Mammary microvascular endothelial cell (primary cell): ENCODE data around the gene GOLGA8B. TPM values are rescaled to one million over a fixed set of nuclear protein-coding genes. Genes with fewer than 3 reads are reported as not detected.

Experiments used
- total RNA-seq: library from RNA; depleted of rRNA; stranded (reverse); fragments of >200 nt; gene quantifications from 2 replicates; pipeline ENCODE4 v1.2.3, GENCODE V29; 2015

The GOLGA8B gene, protein sequence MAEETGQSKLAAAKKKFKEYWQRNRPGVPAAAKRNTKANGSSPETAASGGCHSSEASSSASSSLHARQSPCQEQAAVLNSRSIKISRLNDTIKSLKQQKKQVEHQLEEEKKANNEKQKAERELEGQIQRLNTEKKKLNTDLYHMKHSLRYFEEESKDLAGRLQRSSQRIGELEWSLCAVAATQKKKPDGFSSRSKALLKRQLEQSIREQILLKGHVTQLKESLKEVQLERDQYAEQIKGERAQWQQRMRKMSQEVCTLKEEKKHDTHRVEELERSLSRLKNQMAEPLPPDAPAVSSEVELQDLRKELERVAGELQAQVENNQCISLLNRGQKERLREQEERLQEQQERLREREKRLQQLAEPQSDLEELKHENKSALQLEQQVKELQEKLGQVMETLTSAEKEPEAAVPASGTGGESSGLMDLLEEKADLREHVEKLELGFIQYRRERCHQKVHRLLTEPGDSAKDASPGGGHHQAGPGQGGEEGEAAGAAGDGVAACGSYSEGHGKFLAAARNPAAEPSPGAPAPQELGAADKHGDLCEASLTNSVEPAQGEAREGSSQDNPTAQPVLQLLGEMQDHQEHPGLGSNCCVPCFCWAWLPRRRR
- total RNA-seq: 3.8 and 8.1 TPM in 2 replicates

DNA sequence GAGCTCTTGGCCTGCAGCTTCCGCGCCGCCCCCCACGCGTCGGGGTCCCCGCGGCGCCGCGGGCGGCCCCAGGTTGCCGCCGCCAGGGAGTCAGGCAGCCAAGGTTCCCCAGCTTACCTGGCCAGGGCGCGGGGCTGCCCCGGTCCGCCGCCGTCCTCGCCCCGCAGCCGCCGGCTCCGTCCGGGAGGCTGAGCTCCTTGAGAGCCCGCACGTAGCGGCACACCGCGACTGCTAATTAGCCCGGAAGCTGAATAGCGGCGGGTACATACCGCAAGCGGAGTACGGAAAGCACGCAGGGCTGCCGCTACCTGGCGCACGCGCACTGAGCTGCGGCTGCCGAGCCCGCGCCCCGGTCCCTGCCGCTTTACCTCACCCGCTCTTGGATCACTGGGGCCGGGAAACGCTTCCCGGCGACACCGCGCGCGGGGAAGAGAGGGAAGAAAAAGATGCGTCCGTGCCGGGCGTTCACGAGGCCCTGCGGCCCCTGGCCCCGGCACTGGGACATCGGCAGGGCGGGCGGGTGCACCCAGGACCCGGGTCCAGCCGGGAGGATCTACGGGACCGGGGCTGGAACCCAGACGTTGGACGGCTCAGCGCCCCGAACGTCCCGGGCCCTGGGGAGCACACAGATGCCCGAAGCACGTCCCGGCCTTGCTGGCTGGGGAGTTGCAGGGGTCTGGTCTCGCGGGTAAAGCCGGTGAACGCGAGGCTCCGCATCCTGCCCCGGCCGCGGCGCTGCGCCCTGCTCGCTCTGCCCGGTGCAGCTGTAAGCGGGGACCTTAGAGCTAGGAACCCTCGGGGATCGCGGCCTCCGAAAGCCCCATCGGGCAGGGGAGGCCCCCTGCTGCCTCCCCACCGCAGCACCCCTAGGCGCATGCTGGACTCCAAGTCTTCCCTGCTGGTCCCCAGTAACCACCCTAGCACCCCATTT is at the start of gene GOLGA8B:
GOLGA8B (minus strand) TSS at position 253 of the 931 bp plus-strand sequence. CDS start 47,739 bp downstream, outside the sequence.

Other genes starting within 250 kb of the GOLGA8B start
- 14.3 and 17.0 TPM in 2 replicates for gene SLC12A6, start 245.9 kb downstream of the GOLGA8B start, total RNA-seq
- 459 and 523 TPM in 2 replicates for gene NOP10, start 240.5 kb downstream of the GOLGA8B start, total RNA-seq
- gene NUTM1, start 240.3 kb downstream of the GOLGA8B start, total RNA-seq: not detected in 2 replicates
- gene LPCAT4, start 216.5 kb downstream of the GOLGA8B start, total RNA-seq: 21.1 and 22.9 TPM in 2 replicates
- gene GOLGA8A, start 145.8 kb downstream of the GOLGA8B start, total RNA-seq: 1.2 and 2.7 TPM in 2 replicates
- gene GJD2, start 171.3 kb upstream of the GOLGA8B start, total RNA-seq: not detected in 2 replicates
- gene ACTC1, start 211.9 kb upstream of the GOLGA8B start, total RNA-seq: not detected in 2 replicates